Kidney (tissue), 14 donors: ENCODE results near the gene UROD. TPM values are rescaled to one million over a fixed set of nuclear protein-coding genes. Genes with fewer than 3 reads are reported as not detected.

Experiments
- DNase-seq, 5 donors: peaks; one replicate each; pipeline ENCODE4 v3.0.0-alpha.2; 2013 to 2020
- FAIRE-seq: peaks from 2 replicates; lab custom pipeline; 2012; peaks lifted over from hg19 to GRCh38; lab: Jason Lieb, UNC
- H3K27ac ChIP-seq, 2 donors: one replicate each; pipeline ENCODE4 v1.7.0; 2013; ENCODE audit warnings: low read depth in 2 of 2, low read length in 2 of 2, inconsistent platforms in 1 of 2
- H3K27me3 ChIP-seq: one replicate; pipeline ENCODE4 v1.7.1; 2013; ENCODE audit warnings: low read length, inconsistent platforms; ENCODE audit not compliant: control insufficient read depth, insufficient read depth
- H3K36me3 ChIP-seq, 3 donors: one replicate each; pipeline versions ENCODE4 v1.7.0 to v1.7.1; 2013; ENCODE audit warnings: low read length in 3 of 3, control low read depth in 1 of 3, inconsistent platforms in 1 of 3; ENCODE audit not compliant: insufficient read depth in 3 of 3, control insufficient read depth in 2 of 3
- H3K4me1 ChIP-seq, 3 donors: one replicate each; pipeline versions ENCODE4 v1.7.0 to v1.7.1; 2013; ENCODE audit warnings: low read length in 3 of 3, inconsistent platforms in 1 of 3, low read depth in 1 of 3; ENCODE audit not compliant: control insufficient read depth in 2 of 3, insufficient read depth in 2 of 3
- H3K4me3 ChIP-seq, 3 donors: one replicate each; pipeline versions ENCODE4 v1.7.0 to v1.8.1; 2013; ENCODE audit warnings: low read length in 3 of 3, control low read depth in 1 of 3, inconsistent platforms in 1 of 3
- H3K9ac ChIP-seq, 3 donors: one replicate each; pipeline versions ENCODE4 v1.7.0 to v1.7.1; 2013; ENCODE audit warnings: low read length in 3 of 3, control low read depth in 1 of 3, inconsistent platforms in 1 of 3
- H3K9me3 ChIP-seq, 3 donors: one replicate each; pipeline versions ENCODE4 v1.7.0 to v1.7.1; 2013; ENCODE audit warnings: low read length in 3 of 3, control low read depth in 1 of 3, inconsistent platforms in 1 of 3; ENCODE audit not compliant: control insufficient read depth in 2 of 3, insufficient read depth in 1 of 3
- intact Hi-C: fragments of 100-400 bp; cut with DNase I; formaldehyde crosslinking; loops from one replicate; pipeline ENCODE4 v1.11.1; 2022
- polyA plus RNA-seq: library from polyadenylated mRNA; stranded (reverse); fragments of 350-450 nt; fragmentation: Illumina TruSeq; extraction: RNeasy Lipid Tissue Mini Kit (QIAGEN cat#74804); gene quantifications from one replicate; pipeline ENCODE4 v1.2.3, GENCODE V29; 2014; ENCODE audit warnings: low read depth, low replicate concordance; ENCODE audit not compliant: insufficient read depth
- total RNA-seq: library from RNA; stranded (reverse); fragmentation: NEBNext Ultra II Directional; extraction: Animal tissue kit (Norgen Biotek cat#: 25700); gene quantifications from one replicate; pipeline ENCODE4 v1.2.1, GENCODE V29; 2021
- TF ChIP-seq, protein P1 (sequence below): IDR thresholded peaks from 3 replicates; pipeline ENCODE4 v1.5.1; 2012; ENCODE audit warnings: mild to moderate bottlenecking, moderate library complexity, borderline replicate concordance; ENCODE audit not compliant: insufficient read depth; ENCODE audit errors: extremely low read depth
- donor health status: control.
- donor health status: control.
- donor health status: control.
- donor health status: control.
- donor health status: control.
- donor health status: DM: yes; HTN: yes; CAD: no.
- donor health status: Normal renal cell carcinoma (clear cell type).

The UROD gene
- total and polyA plus RNA-seq, 2 donors from 2014 or later: 71.0 to 172 TPM

- no peak for DNase-seq
- Histone ChIP-seq H3K9me3 (no peaks in the 10 kb centered on the region), H3K4me3 (no peak overlapping the region), H3K27ac (no peak overlapping the region), H3K27me3 (no peaks in the 10 kb centered on the region), H3K4me1 (no peaks in the 10 kb centered on the region), H3K36me3 (no peaks in the 10 kb centered on the region), H3K9ac (no peak overlapping the region)
- TF ChIP-seq, protein P1, sequence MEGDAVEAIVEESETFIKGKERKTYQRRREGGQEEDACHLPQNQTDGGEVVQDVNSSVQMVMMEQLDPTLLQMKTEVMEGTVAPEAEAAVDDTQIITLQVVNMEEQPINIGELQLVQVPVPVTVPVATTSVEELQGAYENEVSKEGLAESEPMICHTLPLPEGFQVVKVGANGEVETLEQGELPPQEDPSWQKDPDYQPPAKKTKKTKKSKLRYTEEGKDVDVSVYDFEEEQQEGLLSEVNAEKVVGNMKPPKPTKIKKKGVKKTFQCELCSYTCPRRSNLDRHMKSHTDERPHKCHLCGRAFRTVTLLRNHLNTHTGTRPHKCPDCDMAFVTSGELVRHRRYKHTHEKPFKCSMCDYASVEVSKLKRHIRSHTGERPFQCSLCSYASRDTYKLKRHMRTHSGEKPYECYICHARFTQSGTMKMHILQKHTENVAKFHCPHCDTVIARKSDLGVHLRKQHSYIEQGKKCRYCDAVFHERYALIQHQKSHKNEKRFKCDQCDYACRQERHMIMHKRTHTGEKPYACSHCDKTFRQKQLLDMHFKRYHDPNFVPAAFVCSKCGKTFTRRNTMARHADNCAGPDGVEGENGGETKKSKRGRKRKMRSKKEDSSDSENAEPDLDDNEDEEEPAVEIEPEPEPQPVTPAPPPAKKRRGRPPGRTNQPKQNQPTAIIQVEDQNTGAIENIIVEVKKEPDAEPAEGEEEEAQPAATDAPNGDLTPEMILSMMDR: no peak
- intact Hi-C loops: no loop called here
- FAIRE-seq: no peak
Observed at GRCh38 chr1:45065083-45065482, 53.0 kb downstream of the UROD start.

Other genes with a start within 250 kb of the UROD start
- gene RPS8, start 236.7 kb upstream of the UROD start, total RNA-seq: 1,449 TPM
- 1,538 TPM for gene RPS8, start 236.7 kb upstream of the UROD start, polyA plus RNA-seq
- 0.50 TPM for gene BEST4, start 224.1 kb upstream of the UROD start, total RNA-seq
- 0.37 TPM for gene BEST4, start 224.1 kb upstream of the UROD start, polyA plus RNA-seq
- 24.3 TPM for gene PLK3, start 211.9 kb upstream of the UROD start, total RNA-seq
- gene PLK3, start 211.9 kb upstream of the UROD start, polyA plus RNA-seq: 4.4 TPM
- gene DYNLT4, start 204.9 kb upstream of the UROD start, total RNA-seq: 1.2 TPM
- gene DYNLT4, start 204.9 kb upstream of the UROD start, polyA plus RNA-seq: not detected
- 16.5 TPM for gene BTBD19, start 203.7 kb upstream of the UROD start, total RNA-seq
- 3.2 TPM for gene BTBD19, start 203.7 kb upstream of the UROD start, polyA plus RNA-seq
- gene PTCH2, start 169.0 kb upstream of the UROD start, total RNA-seq: 1.2 TPM
- 0.24 TPM for gene PTCH2, start 169.0 kb upstream of the UROD start, polyA plus RNA-seq
- 20.6 TPM for gene EIF2B3, start 25.7 kb upstream of the UROD start, total RNA-seq
- gene EIF2B3, start 25.7 kb upstream of the UROD start, polyA plus RNA-seq: 25.0 TPM
- 42.1 TPM for gene HECTD3, start 930 bp upstream of the UROD start, total RNA-seq
- 27.5 TPM for gene HECTD3, start 930 bp upstream of the UROD start, polyA plus RNA-seq
- 4.8 TPM for gene ZSWIM5, start 194.4 kb downstream of the UROD start, total RNA-seq
- 1.9 TPM for gene ZSWIM5, start 194.4 kb downstream of the UROD start, polyA plus RNA-seq